Endodermal cell (in vitro differentiated cells): ENCODE results near the gene SLIT3. TPM values are rescaled to one million over a fixed set of nuclear protein-coding genes. Genes with fewer than 3 reads are reported as not detected.

ENCODE experiments used
- DNase-seq: peaks from one replicate; pipeline ENCODE4 v3.0.0-alpha.2; 2017
- H3K27ac ChIP-seq: 2 replicates; pipeline ENCODE4 v1.5.1; 2013; ENCODE audit warnings: mild to moderate bottlenecking, low read depth, low read length, moderate library complexity
- H3K27me3 ChIP-seq: 2 replicates; pipeline ENCODE4 v1.6.1; 2013; ENCODE audit warnings: mild to moderate bottlenecking, low read length, moderate library complexity; ENCODE audit not compliant: insufficient read depth, control insufficient read depth, poor library complexity, severe bottlenecking
- H3K36me3 ChIP-seq: 2 replicates; pipeline ENCODE4 v1.7.0; 2013; ENCODE audit warnings: mild to moderate bottlenecking, low read length, moderate library complexity; ENCODE audit not compliant: control insufficient read depth, insufficient read depth
- H3K4me1 ChIP-seq: one replicate; pipeline ENCODE4 v1.7.0; 2013; ENCODE audit warnings: low read length; ENCODE audit not compliant: control insufficient read depth, insufficient read depth
- H3K4me3 ChIP-seq: 2 replicates; pipeline ENCODE4 v1.5.1; 2013; ENCODE audit warnings: mild to moderate bottlenecking, low read length, moderate library complexity
- H3K9ac ChIP-seq: 2 replicates; pipeline ENCODE4 v1.6.1; 2013; ENCODE audit warnings: mild to moderate bottlenecking, low read length, moderate library complexity; ENCODE audit not compliant: poor library complexity, severe bottlenecking; ENCODE audit errors: extremely low read depth
- H3K9me3 ChIP-seq: 2 replicates; pipeline ENCODE4 v1.6.1; 2013; ENCODE audit warnings: mild to moderate bottlenecking, low read length, moderate library complexity; ENCODE audit not compliant: control insufficient read depth
- H3K27ac Mint-ChIP-seq: 2 replicates; pipeline ENCODE4 v1.8.0; 2020; ENCODE audit warnings: mixed read lengths
- H3K27me3 Mint-ChIP-seq: 2 replicates; pipeline ENCODE4 v1.8.0; 2021; ENCODE audit warnings: mild to moderate bottlenecking, mixed read lengths; ENCODE audit not compliant: insufficient read depth
- H3K36me3 Mint-ChIP-seq: 2 replicates; pipeline ENCODE4 v1.8.0; 2020; ENCODE audit warnings: low read depth, mixed read lengths
- H3K4me1 Mint-ChIP-seq: 2 replicates; pipeline ENCODE4 v1.8.0; 2020; ENCODE audit warnings: mixed read lengths
- H3K4me3 Mint-ChIP-seq: 2 replicates; pipeline ENCODE4 v1.8.0; 2020; ENCODE audit warnings: mild to moderate bottlenecking, moderate library complexity, mixed read lengths
- H3K9me3 Mint-ChIP-seq: 2 replicates; pipeline ENCODE4 v1.8.0; 2020; ENCODE audit warnings: mild to moderate bottlenecking, mixed read lengths
- WGBS, 2 experiments: methylation state at CpG; one replicate each; pipeline versions ENCODE4 v1.1.5 to v1.1.7; 2013; ENCODE audit warnings: missing lambda C conversion rate in 2 of 2, mixed read lengths in 1 of 2; ENCODE audit not compliant: insufficient coverage in 1 of 2, insufficient read length in 1 of 2; 5-methylcytosine and 5-hydroxymethylcytosine counted together
- total RNA-seq, 2 donors: library from RNA; stranded (reverse); fragmentation: NEBNext Ultra II Directional in 1 of 2; extraction: Animal tissue kit (Norgen Biotek cat#: 25700) in 1 of 2; gene quantifications; 2 replicates in 1 of 2; 3 replicates in 1 of 2; pipeline ENCODE4 v1.2.1, GENCODE V29; 2021
- TF ChIP-seq, protein P1 (sequence below): fragments of 200-600 bp; sonication (generic); conservative IDR thresholded peaks from 2 replicates; pipeline ENCODE4 v1.5.0; 2021; ENCODE audit warnings: antibody characterized with exemption, mild to moderate bottlenecking

The SLIT3 gene
- total RNA-seq, 2 donors from 2014 or later = 2.5 to 3.4 TPM

DNA sequence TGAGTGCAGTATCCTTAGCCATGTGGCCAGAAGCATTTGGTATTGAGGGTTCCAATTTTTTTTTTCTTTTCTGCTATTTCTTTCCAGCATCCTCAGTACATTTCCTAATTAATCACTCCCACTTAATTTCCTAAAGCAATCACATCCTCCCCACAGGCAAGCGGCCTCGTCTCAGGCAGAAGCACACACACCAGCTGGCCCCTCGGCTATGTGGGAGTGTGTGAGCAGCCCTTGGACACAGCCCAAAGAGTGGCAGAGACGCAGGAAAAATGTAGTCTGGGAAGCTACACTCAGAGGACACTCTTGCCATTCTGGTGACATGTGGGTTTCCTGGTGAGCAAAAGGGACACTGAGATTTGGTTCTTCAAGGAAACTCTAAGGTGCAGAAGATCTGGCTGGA, 20.7 kb downstream of the SLIT3 start:
- WGBS, 2 experiments = 86% methylated on average over 4 of the region's 4 CpGs; no CpG with 5 or more reads in 1 of the 2 experiments
- H3K9me3 Mint-ChIP-seq = no peaks in the 10 kb centered on the region
- H3K27ac Mint-ChIP-seq = no peak overlapping the region

DNA sequence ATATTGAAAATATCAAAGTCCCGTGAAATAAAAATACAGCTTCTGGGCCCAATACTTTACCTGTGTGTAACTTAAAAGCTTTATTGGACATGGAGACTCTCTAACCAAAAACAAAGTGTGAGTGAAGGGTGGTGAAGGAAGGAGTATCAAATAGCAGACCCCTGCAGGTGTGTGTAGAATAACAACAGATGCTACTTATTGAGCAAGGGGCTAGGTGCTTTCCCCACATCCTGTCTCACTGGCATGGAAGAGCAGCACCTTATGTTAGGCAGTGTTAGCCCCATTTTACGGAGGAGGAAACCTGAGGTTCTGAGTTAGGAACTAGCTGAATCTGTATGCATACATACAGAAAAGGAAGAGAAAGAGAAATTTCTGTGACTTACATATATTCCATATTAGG, 21.8 kb downstream of the SLIT3 start:
- Histone ChIP-seq H3K36me3 (no peaks in the 10 kb centered on the region), H3K9ac (no peak overlapping the region), H3K4me1 (no peaks in the 10 kb centered on the region), H3K9me3 (no peaks in the 10 kb centered on the region), H3K4me3 (no peak overlapping the region), H3K27me3 (no peaks in the 10 kb centered on the region), H3K27ac (no peak overlapping the region)
- H3K4me3 Mint-ChIP-seq = no peak overlapping the region
- no peak for DNase-seq
- peaks cover 6% of the 10 kb centered on the region for H3K27me3 Mint-ChIP-seq
- H3K27ac Mint-ChIP-seq = no peak overlapping the region
- no peaks in the 10 kb centered on the region for H3K4me1 Mint-ChIP-seq
- 93 to 100% methylated on average over 1 to 2 of the region's 2 CpGs for WGBS, 2 experiments
- TF ChIP-seq, protein P1, sequence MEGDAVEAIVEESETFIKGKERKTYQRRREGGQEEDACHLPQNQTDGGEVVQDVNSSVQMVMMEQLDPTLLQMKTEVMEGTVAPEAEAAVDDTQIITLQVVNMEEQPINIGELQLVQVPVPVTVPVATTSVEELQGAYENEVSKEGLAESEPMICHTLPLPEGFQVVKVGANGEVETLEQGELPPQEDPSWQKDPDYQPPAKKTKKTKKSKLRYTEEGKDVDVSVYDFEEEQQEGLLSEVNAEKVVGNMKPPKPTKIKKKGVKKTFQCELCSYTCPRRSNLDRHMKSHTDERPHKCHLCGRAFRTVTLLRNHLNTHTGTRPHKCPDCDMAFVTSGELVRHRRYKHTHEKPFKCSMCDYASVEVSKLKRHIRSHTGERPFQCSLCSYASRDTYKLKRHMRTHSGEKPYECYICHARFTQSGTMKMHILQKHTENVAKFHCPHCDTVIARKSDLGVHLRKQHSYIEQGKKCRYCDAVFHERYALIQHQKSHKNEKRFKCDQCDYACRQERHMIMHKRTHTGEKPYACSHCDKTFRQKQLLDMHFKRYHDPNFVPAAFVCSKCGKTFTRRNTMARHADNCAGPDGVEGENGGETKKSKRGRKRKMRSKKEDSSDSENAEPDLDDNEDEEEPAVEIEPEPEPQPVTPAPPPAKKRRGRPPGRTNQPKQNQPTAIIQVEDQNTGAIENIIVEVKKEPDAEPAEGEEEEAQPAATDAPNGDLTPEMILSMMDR = no peak
- H3K9me3 Mint-ChIP-seq = no peaks in the 10 kb centered on the region
- no peaks in the 10 kb centered on the region for H3K36me3 Mint-ChIP-seq

More for the DNA sequence above, 20.7 kb downstream of the SLIT3 start:
- no peak overlapping the region for H3K9ac ChIP-seq
- H3K27me3 Mint-ChIP-seq = peaks cover 9% of the 10 kb centered on the region
- no peak for DNase-seq
- no peaks in the 10 kb centered on the region for H3K36me3 Mint-ChIP-seq
- no peak overlapping the region for H3K4me3 Mint-ChIP-seq
- H3K4me1 Mint-ChIP-seq = no peaks in the 10 kb centered on the region
- no peaks in the 10 kb centered on the region for H3K9me3 ChIP-seq
- TF ChIP-seq, protein P1 = no peak
- no peaks in the 10 kb centered on the region for H3K27me3 ChIP-seq
- no peaks in the 10 kb centered on the region for H3K4me1 ChIP-seq
- H3K27ac ChIP-seq = no peak overlapping the region
- H3K4me3 ChIP-seq = no peak overlapping the region
- no peaks in the 10 kb centered on the region for H3K36me3 ChIP-seq

DNA sequence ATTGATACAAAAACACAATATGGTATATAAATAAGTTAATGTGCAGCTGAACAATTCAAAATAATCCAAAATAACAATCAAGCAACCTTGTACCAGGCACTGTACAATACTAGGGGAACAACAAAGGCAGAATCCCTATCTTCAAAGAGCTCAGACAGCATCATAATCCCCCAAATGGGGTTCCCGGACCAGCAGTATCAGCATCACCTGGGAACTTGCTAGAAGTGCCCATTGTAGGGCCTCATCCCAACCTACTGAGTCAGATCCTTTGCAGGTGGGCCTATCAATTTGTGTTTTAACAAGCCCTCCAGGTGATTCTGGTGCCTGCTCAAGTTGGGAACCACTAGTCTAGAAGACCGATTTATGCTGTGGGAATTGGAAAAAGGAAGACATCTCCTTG, 27.1 kb downstream of the SLIT3 start:
- TF ChIP-seq, protein P1 = no peak
- H3K4me3 Mint-ChIP-seq = no peak overlapping the region
- no peaks in the 10 kb centered on the region for H3K27me3 ChIP-seq
- 94 to 100% methylated on average over 2 of the region's 2 CpGs for WGBS, 2 experiments
- no peak for DNase-seq
- no peaks in the 10 kb centered on the region for H3K36me3 Mint-ChIP-seq
- peaks cover 7% of the 10 kb centered on the region for H3K9me3 Mint-ChIP-seq
- no peaks in the 10 kb centered on the region for H3K36me3 ChIP-seq
- H3K27ac Mint-ChIP-seq = no peak overlapping the region
- peaks cover 6% of the 10 kb centered on the region for H3K27me3 Mint-ChIP-seq
- H3K4me1 ChIP-seq = no peaks in the 10 kb centered on the region
- no peak overlapping the region for H3K27ac ChIP-seq
- no peaks in the 10 kb centered on the region for H3K9me3 ChIP-seq
- no peak overlapping the region for H3K4me3 ChIP-seq
- no peaks in the 10 kb centered on the region for H3K4me1 Mint-ChIP-seq
- H3K9ac ChIP-seq = no peak overlapping the region
